ENCODE data around the gene PLCH2.

The PLCH2 gene

DNA sequence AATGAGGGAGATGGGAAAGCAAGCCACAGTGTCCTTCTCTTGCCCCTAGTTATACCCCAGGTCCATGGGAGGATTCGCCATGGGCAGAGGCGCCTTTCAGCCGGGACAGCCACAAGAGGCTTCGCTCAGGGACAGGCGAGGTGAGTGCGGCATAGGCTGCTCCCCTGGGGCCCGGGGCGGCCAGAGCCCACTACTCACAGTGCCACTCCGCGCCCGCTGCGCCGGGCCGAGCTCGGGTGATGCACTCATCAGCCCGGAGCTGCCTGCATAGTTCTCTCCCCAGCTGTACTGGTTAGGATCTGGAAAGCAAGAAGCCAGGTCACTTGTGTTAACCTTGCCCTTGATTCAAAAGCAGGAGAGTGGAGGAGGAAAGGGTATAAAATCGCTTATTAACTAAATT lies 41.9 kb downstream of the PLCH2 start:
- Histone ChIP-seq H2AFZ (ENCODE audit: low read depth) (no peak overlapping the region), H3K27me3 (ENCODE audit: insufficient read depth, low read depth) (no peaks in the 10 kb centered on the region), H3K4me2 (no peak overlapping the region), H3K79me2 (ENCODE audit: insufficient read depth, low read depth) (peaks cover 9% of the 10 kb centered on the region; the same call in 1 of the 2 replicates), H3K4me3 (IDR thresholded peaks at IDR 0.05; ENCODE audit: insufficient read depth, low read depth, low read length) (no peak overlapping the region), H3K36me3 (ENCODE audit: insufficient read depth) (peaks cover 13% of the 10 kb centered on the region; the same call in 1 of the 2 replicates), H3K27ac (no peak overlapping the region), H4K20me1 (ENCODE audit: insufficient read depth) (no peaks in the 10 kb centered on the region), H3K4me1 (ENCODE audit: low read depth, poor library complexity, severe bottlenecking) (no peaks in the 10 kb centered on the region), H3K9ac (no peak overlapping the region)
- TF ChIP-seq, protein P1, sequence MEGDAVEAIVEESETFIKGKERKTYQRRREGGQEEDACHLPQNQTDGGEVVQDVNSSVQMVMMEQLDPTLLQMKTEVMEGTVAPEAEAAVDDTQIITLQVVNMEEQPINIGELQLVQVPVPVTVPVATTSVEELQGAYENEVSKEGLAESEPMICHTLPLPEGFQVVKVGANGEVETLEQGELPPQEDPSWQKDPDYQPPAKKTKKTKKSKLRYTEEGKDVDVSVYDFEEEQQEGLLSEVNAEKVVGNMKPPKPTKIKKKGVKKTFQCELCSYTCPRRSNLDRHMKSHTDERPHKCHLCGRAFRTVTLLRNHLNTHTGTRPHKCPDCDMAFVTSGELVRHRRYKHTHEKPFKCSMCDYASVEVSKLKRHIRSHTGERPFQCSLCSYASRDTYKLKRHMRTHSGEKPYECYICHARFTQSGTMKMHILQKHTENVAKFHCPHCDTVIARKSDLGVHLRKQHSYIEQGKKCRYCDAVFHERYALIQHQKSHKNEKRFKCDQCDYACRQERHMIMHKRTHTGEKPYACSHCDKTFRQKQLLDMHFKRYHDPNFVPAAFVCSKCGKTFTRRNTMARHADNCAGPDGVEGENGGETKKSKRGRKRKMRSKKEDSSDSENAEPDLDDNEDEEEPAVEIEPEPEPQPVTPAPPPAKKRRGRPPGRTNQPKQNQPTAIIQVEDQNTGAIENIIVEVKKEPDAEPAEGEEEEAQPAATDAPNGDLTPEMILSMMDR (conservative IDR thresholded peaks at IDR 0.05; ENCODE audit: low read depth, low read length) = no peak

- H3K4me2 ChIP-seq = no peak overlapping the region
- no peaks in the 10 kb centered on the region for H3K27me3 ChIP-seq (ENCODE audit: insufficient read depth, low read depth)
- H3K36me3 ChIP-seq (ENCODE audit: insufficient read depth) = peaks cover 13% of the 10 kb centered on the region; the same call in 1 of the 2 replicates
- H3K27ac ChIP-seq = no peak overlapping the region
- no peak overlapping the region for H2AFZ ChIP-seq (ENCODE audit: low read depth)
- no peaks in the 10 kb centered on the region for H3K4me1 ChIP-seq (ENCODE audit: low read depth, poor library complexity, severe bottlenecking)
- H3K4me3 ChIP-seq (IDR thresholded peaks at IDR 0.05; ENCODE audit: insufficient read depth, low read depth, low read length) = no peak overlapping the region
- no peaks in the 10 kb centered on the region for H4K20me1 ChIP-seq (ENCODE audit: insufficient read depth)
- no peak overlapping the region for H3K9ac ChIP-seq
- peaks cover 15% of the 10 kb centered on the region; the same call in 1 of the 2 replicates for H3K79me2 ChIP-seq (ENCODE audit: insufficient read depth, low read depth)
- TF ChIP-seq, protein P1 (conservative IDR thresholded peaks at IDR 0.05; ENCODE audit: low read depth, low read length) = no peak
Observed at GRCh38 chr1:2518528-2518927, 42.4 kb downstream of the PLCH2 start.

DNA sequence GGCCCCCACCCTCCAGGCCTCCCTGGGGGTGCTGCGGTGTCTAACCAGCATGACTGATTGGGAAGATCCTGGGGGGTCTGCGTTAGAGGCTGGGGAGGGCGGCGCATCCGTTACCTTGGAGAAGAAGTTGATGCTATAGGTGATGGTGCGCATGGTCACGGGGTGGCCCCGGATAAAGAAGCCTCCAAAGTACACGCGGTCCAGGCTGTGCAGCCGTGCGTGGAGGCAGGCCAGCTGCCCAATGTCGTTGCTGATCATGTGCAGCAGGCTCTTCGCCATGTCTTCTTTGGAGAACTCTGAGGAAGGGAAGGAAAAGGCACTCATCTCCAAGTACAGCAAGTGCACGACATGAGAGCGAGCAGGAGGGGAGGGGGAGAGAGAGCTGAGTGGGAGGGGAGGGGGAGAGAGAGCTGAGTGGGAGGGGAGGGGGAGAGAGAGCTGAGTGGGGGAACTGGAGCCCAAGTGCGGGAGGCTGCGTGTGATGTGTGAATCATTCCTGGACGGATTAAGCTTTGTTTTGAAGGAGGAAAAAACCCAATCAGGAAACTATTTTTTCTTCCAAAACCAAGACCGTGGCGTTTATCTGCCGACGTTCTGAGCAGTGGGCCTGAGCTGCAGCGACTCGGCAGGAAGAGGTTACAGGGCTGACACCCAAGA lies 43.1 kb downstream of the PLCH2 start:
- TF ChIP-seq, protein P1 (conservative IDR thresholded peaks at IDR 0.05; ENCODE audit: low read depth, low read length) = no peak
- H3K27me3 ChIP-seq (ENCODE audit: insufficient read depth, low read depth) = no peaks in the 10 kb centered on the region
- H4K20me1 ChIP-seq (ENCODE audit: insufficient read depth) = no peaks in the 10 kb centered on the region
- H2AFZ ChIP-seq (ENCODE audit: low read depth) = no peak overlapping the region
- no peak overlapping the region for H3K4me2 ChIP-seq
- H3K4me3 ChIP-seq (IDR thresholded peaks at IDR 0.05; ENCODE audit: insufficient read depth, low read depth, low read length) = no peak overlapping the region
- H3K9ac ChIP-seq = no peak overlapping the region
- peaks cover 13% of the 10 kb centered on the region; the same call in 1 of the 2 replicates for H3K36me3 ChIP-seq (ENCODE audit: insufficient read depth)
- no peak overlapping the region for H3K27ac ChIP-seq
- H3K4me1 ChIP-seq (ENCODE audit: low read depth, poor library complexity, severe bottlenecking) = peaks cover under 1% of the 10 kb centered on the region
- peaks cover 21% of the 10 kb centered on the region; the same call in 1 of the 2 replicates for H3K79me2 ChIP-seq (ENCODE audit: insufficient read depth, low read depth)

DNA sequence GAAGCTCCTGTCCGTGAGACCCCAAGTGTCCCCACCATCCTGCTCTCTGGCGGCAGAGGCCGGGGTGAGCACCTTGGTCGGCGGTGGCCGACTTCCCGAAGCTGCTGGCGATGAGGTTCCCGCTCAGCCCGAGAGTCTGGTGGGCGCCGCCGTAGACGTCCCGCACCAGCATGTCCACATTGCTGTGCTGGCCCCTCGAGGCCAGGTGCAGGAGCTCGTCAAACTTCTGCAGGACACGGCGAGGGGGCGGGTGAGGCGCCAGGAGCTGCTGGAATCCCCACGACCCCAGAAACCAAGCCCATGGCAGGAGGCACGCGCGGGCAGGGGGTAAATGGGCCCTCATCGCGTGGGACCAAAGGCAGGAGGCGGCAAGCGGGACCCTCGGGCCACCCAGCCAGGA lies 43.6 kb downstream of the PLCH2 start:
- Histone ChIP-seq H3K36me3 (ENCODE audit: insufficient read depth) (peaks cover 13% of the 10 kb centered on the region; the same call in 1 of the 2 replicates), H3K27ac (no peak overlapping the region), H3K79me2 (ENCODE audit: insufficient read depth, low read depth) (peaks cover 27% of the 10 kb centered on the region), H3K27me3 (ENCODE audit: insufficient read depth, low read depth) (no peaks in the 10 kb centered on the region), H3K9ac (no peak overlapping the region), H3K4me2 (no peak overlapping the region), H2AFZ (ENCODE audit: low read depth) (no peak overlapping the region), H3K4me3 (IDR thresholded peaks at IDR 0.05; ENCODE audit: insufficient read depth, low read depth, low read length) (no peak overlapping the region), H3K4me1 (ENCODE audit: low read depth, poor library complexity, severe bottlenecking) (peaks cover 6% of the 10 kb centered on the region), H4K20me1 (ENCODE audit: insufficient read depth) (no peaks in the 10 kb centered on the region)
- TF ChIP-seq, protein P1 (conservative IDR thresholded peaks at IDR 0.05; ENCODE audit: low read depth, low read length) = no peak

Measured in KMS-11 (cell line).